GM13976 (cell line): ENCODE results near the gene FGFRL1.

Source experiments
- DNase-seq: peaks from one replicate; pipeline ENCODE4 v3.0.0; 2012; ENCODE audit warnings: low spot score
- CTCF ChIP-seq: IDR thresholded peaks from 2 replicates; pipeline ENCODE4 v1.5.1; 2012; ENCODE audit warnings: borderline replicate concordance, mild to moderate bottlenecking; ENCODE audit not compliant: insufficient read depth; ENCODE audit errors: extremely low read depth, missing control alignments, control extremely low read depth
- in situ Hi-C: fragments of 300-500 bp; cut with MboI; formaldehyde crosslinking; loops from one replicate; pipeline ENCODE4 v1.12.0; 2022; ENCODE audit warnings: low sequenced_read_pairs, mixed read lengths, inconsistent platforms; ENCODE audit not compliant: unreplicated experiment

FGFRL1 gene

DNA sequence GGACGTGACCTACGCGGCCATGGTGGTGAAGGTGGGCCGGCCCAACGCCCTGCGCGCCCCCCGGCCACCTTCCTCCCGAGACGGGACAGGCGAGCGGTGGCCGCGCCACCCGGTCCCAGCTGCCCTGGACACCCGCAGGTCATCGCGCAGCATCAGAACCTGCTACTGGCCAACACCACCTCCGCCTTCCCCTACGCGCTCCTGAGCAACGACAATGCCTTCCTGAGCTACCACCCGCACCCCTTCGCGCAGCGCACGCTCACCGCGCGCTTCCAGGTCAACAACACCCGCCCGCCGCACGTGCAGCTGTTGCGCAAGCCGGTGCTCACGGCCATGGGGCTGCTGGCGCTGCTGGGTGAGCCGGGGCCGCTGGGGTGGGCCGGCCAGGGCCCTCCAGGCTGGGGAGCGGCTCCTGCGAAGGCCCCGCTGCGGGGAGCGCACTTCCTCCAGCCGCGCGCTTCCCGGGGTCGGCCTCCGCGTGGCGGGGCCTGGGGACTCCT, 9.2 kb upstream of the FGFRL1 start:
- no peak for TF ChIP-seq CTCF
- DNase-seq, result no peak
- in situ Hi-C loops, result no loop called here

DNA sequence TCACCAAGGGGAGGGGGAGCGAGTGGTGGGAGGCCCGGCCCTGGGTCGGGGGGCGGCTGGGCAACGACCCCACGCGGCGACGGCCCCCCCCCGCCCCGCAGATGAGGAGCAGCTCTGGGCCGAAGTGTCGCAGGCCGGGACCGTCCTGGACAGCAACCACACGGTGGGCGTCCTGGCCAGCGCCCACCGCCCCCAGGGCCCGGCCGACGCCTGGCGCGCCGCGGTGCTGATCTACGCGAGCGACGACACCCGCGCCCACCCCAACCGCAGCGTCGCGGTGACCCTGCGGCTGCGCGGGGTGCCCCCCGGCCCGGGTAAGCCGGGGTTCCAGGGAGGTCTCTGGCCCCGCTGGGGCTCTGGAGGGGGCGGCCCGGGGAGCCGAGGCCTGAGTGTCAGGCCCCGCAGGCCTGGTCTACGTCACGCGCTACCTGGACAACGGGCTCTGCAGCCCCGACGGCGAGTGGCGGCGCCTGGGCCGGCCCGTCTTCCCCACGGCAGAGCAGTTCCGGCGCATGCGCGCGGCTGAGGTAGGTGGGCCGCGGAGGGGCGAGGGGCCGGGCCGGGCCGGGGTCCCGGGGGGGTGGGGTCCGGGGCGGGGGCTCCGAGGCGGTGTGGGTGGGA, 8.7 kb upstream of the FGFRL1 start:
- no peak for DNase-seq
- in situ Hi-C loops, result no loop called here
- no peak for TF ChIP-seq CTCF

DNA sequence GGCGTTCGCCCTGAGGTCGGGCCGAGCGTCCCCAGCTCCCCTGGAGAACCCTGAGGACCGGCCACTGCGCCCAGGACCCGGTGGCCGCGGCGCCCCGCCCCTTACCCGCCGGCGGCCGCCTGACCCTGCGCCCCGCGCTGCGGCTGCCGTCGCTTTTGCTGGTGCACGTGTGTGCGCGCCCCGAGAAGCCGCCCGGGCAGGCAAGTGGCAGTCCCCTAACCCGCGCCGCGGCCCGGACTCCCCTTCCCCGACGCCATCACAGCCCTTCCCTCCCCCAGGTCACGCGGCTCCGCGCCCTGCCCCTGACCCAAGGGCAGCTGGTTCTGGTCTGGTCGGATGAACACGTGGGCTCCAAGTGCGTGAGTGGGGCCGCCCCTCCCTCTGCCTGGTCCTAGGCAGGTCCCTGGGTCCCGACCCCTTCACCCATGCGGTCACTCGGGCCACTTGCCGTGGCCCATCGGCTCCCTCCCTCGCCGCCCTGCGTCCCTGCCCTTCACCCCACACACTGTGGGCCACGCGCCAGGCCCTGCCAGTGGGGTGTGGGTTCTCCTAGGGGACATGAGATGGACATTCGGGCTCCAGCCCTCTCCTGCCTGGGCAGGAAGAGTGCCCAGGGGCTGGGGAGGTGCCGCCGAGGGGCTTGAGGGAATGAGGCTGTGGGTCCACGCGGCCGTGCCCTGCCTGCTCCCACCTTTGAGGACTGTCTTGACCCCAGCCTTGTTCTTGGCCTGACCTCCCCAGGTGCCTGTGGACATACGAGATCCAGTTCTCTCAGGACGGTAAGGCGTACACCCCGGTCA, 8.0 kb upstream of the FGFRL1 start:
- DNase-seq, result no peak
- in situ Hi-C loops, result no loop called here
- TF ChIP-seq CTCF, result no peak

DNA sequence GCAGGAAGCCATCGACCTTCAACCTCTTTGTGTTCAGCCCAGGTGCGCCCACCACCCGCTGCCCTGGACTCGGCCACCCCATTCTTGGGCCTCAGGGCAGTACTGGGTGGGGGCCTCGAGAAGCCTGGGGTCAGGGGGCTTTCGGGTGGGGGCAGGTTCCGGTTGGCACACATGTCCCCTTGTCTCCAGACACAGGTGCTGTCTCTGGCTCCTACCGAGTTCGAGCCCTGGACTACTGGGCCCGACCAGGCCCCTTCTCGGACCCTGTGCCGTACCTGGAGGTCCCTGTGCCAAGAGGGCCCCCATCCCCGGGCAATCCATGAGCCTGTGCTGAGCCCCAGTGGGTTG, 7.4 kb upstream of the FGFRL1 start:
- TF ChIP-seq CTCF, result no peak
- no peak for DNase-seq
- in situ Hi-C loops, result no loop called here

DNA sequence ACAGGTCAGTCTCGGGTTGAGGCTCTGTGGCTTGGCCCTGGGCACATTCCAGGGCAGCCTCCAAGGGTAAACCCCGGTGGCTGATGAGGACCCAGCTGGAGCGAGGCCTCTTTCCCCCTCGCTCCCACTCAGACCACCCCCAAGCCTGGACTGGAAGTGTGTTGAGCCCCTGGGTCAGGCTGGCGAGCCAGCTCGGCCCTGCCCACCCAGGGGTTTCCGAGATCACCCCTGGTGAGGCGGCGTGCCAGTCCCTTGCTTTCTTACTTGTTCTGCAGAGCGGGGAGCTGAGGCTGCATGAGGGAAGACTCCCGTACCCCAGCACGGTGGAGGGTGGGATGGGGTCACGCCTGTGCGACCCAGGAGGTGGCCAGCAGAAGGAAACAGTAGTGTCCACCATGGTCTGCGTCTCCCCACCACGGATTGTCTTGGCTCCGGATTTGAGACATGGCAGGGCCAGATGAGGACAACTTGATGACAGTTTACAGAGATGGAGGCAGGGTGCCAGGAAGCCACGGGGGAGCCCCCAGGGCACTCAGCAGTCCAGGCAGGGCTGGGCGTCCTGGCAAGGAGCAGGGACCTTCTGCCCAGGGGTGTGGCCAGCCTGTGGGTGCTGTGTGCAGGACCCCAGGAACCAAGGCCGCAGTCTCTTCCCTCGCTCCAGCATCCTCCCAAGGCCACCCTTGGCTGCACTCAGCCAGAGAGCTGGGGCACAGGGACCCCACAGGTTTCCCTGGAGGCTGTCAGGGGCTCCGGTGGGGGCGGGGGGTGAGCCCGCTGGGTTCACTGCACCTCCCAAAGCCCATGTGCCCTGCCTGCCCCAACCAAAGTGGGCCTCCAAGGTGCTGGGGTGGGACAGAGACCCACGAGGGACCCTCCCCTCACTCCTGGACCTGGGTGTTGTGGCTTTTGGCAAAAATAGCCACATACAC, 6.6 kb upstream of the FGFRL1 start:
- DNase-seq, result no peak
- in situ Hi-C loops, result no loop called here
- no peak for TF ChIP-seq CTCF

- DNase-seq, result no peak
- in situ Hi-C loops, result no loop called here
- TF ChIP-seq CTCF, result no peak
Measured at GRCh38 chr4:1006856-1007255, 4.6 kb upstream of the FGFRL1 start.
